Right lobe of liver (tissue), 6 donors: ENCODE measurements around the gene MYL4. TPM values are rescaled to one million over a fixed set of nuclear protein-coding genes. Genes with fewer than 3 reads are reported as not detected.
A peak's percentile ranks its signal among the peaks of the same experiment; 100 is the strongest.

ENCODE experiments used
- ATAC-seq, 4 donors: fragments of 200-7000 bp; cut with Tn5 transposase; one replicate each; pipeline ENCODE4 v1.9.1; 2020; ENCODE audit warnings: mild to moderate bottlenecking in 4 of 4, moderate library complexity in 4 of 4
- DNase-seq, 3 donors: peaks; one replicate each; pipeline ENCODE4 v3.0.0-alpha.2; 2020
- H3K27ac ChIP-seq, 3 donors: fragments of 200-600 bp; one replicate each; pipeline ENCODE4 v1.8.0; 2022
- H3K27me3 ChIP-seq, 2 donors: fragments of 200-600 bp; one replicate each; pipeline ENCODE4 v1.8.0; 2022
- H3K36me3 ChIP-seq, 4 donors: fragments of 200-600 bp; sonication (generic) in 1 of 4; one replicate each; pipeline versions ENCODE4 v1.5.1 to v1.8.0; 2017 to 2022; ENCODE audit warnings: control low read depth in 1 of 4
- H3K4me1 ChIP-seq, 4 donors: fragments of 200-600 bp; sonication (generic) in 1 of 4; one replicate each; pipeline versions ENCODE4 v1.5.1 to v1.8.0; 2017 to 2022; ENCODE audit warnings: control low read depth in 1 of 4
- H3K4me3 ChIP-seq, 3 donors: fragments of 200-600 bp; one replicate each; pipeline ENCODE4 v1.8.0; 2022
- H3K9me3 ChIP-seq, 4 donors: fragments of 200-600 bp; sonication (generic) in 1 of 4; one replicate each; pipeline versions ENCODE4 v1.5.1 to v1.8.0; 2017 to 2022; ENCODE audit warnings: control low read depth in 1 of 4
- POLR2A ChIP-seq: fragments of 450-650 bp; IDR thresholded peaks from one replicate; pipeline ENCODE4 v1.6.1; 2017; ENCODE audit warnings: antibody characterized with exemption, mild to moderate bottlenecking
- WGBS: methylation state at CpG from one replicate; pipeline ENCODE4 v1.1.6; 2018; ENCODE audit warnings: low coverage, low lambda C conversion rate; ENCODE audit not compliant: insufficient coverage; ENCODE audit errors: missing lambda C conversion rate; 5-methylcytosine and 5-hydroxymethylcytosine counted together
- intact Hi-C, 2 donors: fragments of 100-400 bp; cut with DNase I; formaldehyde crosslinking; loops; one replicate each; pipeline versions ENCODE4 v1.11.2 to v1.14.1; 2022
- total RNA-seq, 6 experiments: library from RNA; depleted of rRNA in 2 of 6; stranded (reverse); fragments of >200 nt in 2 of 6; fragmentation: NEBNext Ultra II Directional in 3 of 6; extraction: Animal tissue kit (Norgen Biotek cat#: 25700) in 3 of 6; gene quantifications; one replicate each; pipeline versions ENCODE4 v1.1.0 to v1.2.4, GENCODE V29; 2016 to 2023
- TF ChIP-seq, protein P1 (sequence below), 4 donors: fragments of 200-600 bp in 3 of 4; fragments of 450-650 bp in 1 of 4; IDR thresholded peaks; one replicate each; pipeline versions ENCODE4 v1.5.1 to v1.8.0; 2016 to 2022; ENCODE audit warnings: antibody characterized with exemption in 4 of 4, mild to moderate bottlenecking in 2 of 4
- donor health status: DM: no; HTN: yes; CAD: no.
- donor health status: DM: no; HTN: no; CAD: no.
- donor health status: DM: no; HTN: no; CAD: no.
- donor health status: DM: no; HTN: yes; CAD: no.
- donor health status: DM: no; HTN: yes; CAD: no.

The MYL4 gene
- total RNA-seq, 6 experiments from 2014 or later: 0.42 to 0.80 (median 0.58) TPM; not detected in 2

DNA sequence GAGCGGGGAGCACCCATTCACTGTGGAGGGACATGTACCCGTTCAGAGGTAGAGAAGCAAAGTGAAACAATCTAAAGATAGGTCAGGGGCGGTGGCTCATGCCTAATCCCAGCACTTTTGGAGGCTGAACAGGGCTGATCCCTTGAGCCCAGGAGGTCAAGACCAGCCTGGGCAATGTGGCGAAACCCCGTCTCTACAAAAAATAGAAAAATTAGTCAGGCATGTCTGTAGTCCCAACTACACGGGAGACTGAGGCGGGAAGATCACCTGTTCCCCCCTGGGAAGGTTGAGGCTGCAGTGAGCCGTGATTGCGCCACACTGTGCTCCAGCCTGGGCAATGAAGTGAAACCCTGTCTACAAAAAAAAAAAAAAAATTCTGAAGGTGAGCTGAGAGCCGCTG, 21.7 kb downstream of the MYL4 start:
- H3K4me3 ChIP-seq: peak overlapping the region; percentile 34 to 54 (median 50)
- H3K4me1 ChIP-seq: peaks cover 0 to 26% (median 2%) of the 10 kb centered on the region in 4 donors
- ATAC-seq (peak; percentile 53 to 61 (median 57)), DNase-seq (peak; percentile 71 to 80 (median 77))
- 29% methylated on average over 9 of the region's 10 CpGs for WGBS
- intact Hi-C loops: loop anchor here in 1 of 2 donors (10.0 kb wide), 1 partner anchor 84 kb away; no protein-coding TSS in a partner anchor
- no peaks in the 10 kb centered on the region for H3K27me3 ChIP-seq
- no peaks in the 10 kb centered on the region for H3K36me3 ChIP-seq
- TF ChIP-seq, protein P1, sequence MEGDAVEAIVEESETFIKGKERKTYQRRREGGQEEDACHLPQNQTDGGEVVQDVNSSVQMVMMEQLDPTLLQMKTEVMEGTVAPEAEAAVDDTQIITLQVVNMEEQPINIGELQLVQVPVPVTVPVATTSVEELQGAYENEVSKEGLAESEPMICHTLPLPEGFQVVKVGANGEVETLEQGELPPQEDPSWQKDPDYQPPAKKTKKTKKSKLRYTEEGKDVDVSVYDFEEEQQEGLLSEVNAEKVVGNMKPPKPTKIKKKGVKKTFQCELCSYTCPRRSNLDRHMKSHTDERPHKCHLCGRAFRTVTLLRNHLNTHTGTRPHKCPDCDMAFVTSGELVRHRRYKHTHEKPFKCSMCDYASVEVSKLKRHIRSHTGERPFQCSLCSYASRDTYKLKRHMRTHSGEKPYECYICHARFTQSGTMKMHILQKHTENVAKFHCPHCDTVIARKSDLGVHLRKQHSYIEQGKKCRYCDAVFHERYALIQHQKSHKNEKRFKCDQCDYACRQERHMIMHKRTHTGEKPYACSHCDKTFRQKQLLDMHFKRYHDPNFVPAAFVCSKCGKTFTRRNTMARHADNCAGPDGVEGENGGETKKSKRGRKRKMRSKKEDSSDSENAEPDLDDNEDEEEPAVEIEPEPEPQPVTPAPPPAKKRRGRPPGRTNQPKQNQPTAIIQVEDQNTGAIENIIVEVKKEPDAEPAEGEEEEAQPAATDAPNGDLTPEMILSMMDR (IDR thresholded peaks at IDR 0.05): no peak
- TF ChIP-seq POLR2A: peak; percentile 27
- H3K9me3 ChIP-seq: no peaks in the 10 kb centered on the region
- peak overlapping the region; percentile 41 to 90 (median 82) for H3K27ac ChIP-seq

DNA sequence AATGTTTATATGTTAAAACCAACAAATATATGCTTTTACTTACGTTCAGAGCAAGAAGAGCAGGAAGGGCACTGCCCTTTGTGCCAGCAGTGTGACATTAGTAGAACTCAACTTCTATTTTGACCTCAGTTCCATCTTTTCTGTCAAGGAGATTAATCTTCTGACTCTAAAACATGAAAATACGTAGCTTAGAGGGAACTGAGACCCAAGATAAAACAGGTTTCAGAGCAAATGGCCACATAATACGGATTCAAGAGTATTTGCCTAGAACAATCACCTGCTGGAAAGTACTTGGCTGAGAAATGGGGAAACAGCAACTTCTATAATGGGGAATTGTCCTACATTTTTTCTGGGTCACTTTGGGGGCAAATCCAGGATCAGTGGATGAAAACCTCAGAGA, 22.2 kb downstream of the MYL4 start:
- TF ChIP-seq POLR2A: no peak
- TF ChIP-seq, protein P1 (IDR thresholded peaks at IDR 0.05): no peak
- peaks cover 0 to 26% (median 2%) of the 10 kb centered on the region in 4 donors for H3K4me1 ChIP-seq
- peak overlapping the region; percentile 41 to 90 (median 82) for H3K27ac ChIP-seq
- intact Hi-C loops: loop anchor here in 1 of 2 donors (10.0 kb wide), 1 partner anchor 83 kb away; no protein-coding TSS in a partner anchor
- H3K36me3 ChIP-seq: no peaks in the 10 kb centered on the region
- DNase-seq (no peak), ATAC-seq (no peak)
- no peaks in the 10 kb centered on the region for H3K27me3 ChIP-seq
- H3K9me3 ChIP-seq: no peaks in the 10 kb centered on the region
- 29% methylated on average over 3 of the region's 3 CpGs for WGBS
- H3K4me3 ChIP-seq: peak overlapping the region; percentile 34 to 54 (median 50)

DNA sequence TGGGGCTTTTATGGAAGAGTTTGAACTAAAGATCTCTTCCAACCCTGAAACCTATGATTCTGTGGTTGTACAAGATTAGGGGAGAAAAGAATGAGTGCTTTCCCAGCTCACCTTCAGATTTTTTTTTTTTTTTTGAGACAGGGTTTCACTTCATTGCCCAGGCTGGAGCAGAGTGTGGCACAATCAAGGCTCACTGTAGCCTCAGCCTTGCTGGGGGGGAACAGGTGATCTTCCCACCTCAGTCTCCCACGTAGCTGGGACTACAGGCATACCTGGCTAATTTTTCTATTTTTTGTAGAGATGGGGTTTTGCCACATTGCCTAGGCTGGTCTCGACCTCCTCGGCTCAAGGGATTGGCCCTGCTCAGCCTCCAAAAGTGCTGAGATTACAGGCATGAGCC, 22.7 kb downstream of the MYL4 start:
- no peaks in the 10 kb centered on the region for H3K9me3 ChIP-seq
- peaks cover 0 to 26% (median 2%) of the 10 kb centered on the region in 4 donors for H3K4me1 ChIP-seq
- peak overlapping the region in 1 of 3 donors; percentile 90 for H3K27ac ChIP-seq
- intact Hi-C loops: loop anchor here in 1 of 2 donors (10.0 kb wide), 1 partner anchor 83 kb away; no protein-coding TSS in a partner anchor
- TF ChIP-seq, protein P1 (IDR thresholded peaks at IDR 0.05): no peak
- TF ChIP-seq POLR2A: no peak
- no peak overlapping the region for H3K4me3 ChIP-seq
- no peaks in the 10 kb centered on the region for H3K36me3 ChIP-seq
- no peak for ATAC-seq
- no peak for DNase-seq
- H3K27me3 ChIP-seq: no peaks in the 10 kb centered on the region
- 86% methylated on average over 3 of the region's 3 CpGs for WGBS

DNA sequence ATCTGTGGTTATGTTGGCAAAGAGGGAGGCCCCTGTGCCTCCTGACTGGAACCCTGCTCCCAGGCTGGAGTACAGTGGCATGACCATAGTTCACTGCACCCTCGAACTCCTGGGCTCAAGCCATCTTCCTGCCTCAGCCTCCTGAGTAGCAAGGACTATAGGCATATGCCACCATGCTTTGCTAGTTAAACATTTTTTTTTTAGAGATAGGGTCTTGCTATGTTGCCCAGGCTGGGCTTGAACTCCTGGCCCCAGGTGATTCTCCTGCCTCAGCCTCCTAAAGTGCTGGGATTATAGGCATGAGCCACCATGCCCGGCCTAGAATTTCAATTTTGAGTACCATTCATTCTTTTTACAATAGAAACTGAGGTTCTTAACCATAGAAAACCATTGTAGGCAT, 23.3 kb downstream of the MYL4 start:
- no peak for DNase-seq
- 63% methylated on average over 2 of the region's 2 CpGs for whole genome bisulfite sequencing
- no peak for ATAC-seq
- Histone ChIP-seq H3K4me3 (no peak overlapping the region), H3K4me1 (peaks cover 0 to 26% (median 2%) of the 10 kb centered on the region in 4 donors), H3K9me3 (no peaks in the 10 kb centered on the region), H3K36me3 (no peaks in the 10 kb centered on the region), H3K27me3 (no peaks in the 10 kb centered on the region), H3K27ac (peak overlapping the region in 1 of 3 donors; percentile 90)
- intact Hi-C loops: loop anchor here in 1 of 2 donors (10.0 kb wide), 1 partner anchor 82 kb away; no protein-coding TSS in a partner anchor
- TF ChIP-seq, protein P1 (IDR thresholded peaks at IDR 0.05): no peak
- no peak for TF ChIP-seq POLR2A
